ENCODE measurements around the gene CAPN12. TPM values are rescaled to one million over a fixed set of nuclear protein-coding genes. Genes with fewer than 3 reads are reported as not detected.
"Not testable (repeated sequence)": the region's sequence is repeated elsewhere in the genome, so short reads cannot be mapped to it uniquely, and the experiment has no call there.

The CAPN12 gene
- total and polyA plus RNA-seq, 4 donors, result 2.0 to 17.8 (median 6.0) TPM

DNA sequence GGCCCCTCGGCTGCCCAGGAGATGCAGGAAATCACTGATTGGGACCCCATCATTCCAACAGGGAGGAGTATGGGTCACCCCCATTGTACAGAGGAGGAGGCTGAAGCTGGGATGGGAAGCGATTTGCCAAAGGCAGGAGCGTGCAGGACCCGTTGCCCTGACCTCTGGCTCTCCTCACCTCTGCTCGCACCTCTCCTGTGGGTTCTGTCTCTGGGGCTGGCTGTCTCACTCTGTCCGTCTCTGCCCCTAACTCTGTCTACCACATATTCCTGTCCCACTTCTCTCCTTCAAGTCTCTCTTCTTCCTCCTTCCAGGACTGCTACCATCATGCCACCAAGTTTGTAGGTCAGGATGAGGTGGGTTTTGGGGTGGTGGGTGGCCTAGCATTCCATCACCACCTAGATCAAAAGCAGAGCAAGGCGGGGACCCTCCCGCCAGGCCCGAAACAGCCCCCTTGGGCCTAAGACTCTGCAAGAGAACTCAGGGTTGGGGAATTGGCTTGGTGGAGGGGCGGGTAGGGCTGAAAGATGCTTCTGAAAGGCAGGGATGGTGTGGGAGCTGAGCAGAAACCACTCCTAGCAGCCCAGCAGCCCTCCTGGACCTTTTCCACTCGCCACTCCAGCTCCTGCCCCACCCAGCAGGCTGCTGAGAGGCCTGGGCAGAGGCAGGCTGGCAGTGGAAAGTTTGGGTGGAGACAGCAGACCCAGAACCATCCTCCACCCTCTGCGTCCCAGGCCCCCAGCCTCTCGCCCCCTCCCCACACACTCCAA is 30.1 kb upstream of the CAPN12 start:
- no peak overlapping the region for H3K9ac ChIP-seq (ENCODE audit: insufficient read depth in 1 of 2, low read length in 2 of 2)

GRCh38 chr19:38773469-38774177 is 29.3 kb upstream of the CAPN12 start, which contains the start of gene LGALS7:
LGALS7 (minus strand) TSS chr19:38773517; CDS start chr19:38773492, 25 bp downstream.
- H3K4me3 ChIP-seq, result no peak within 1 kb of the TSS
- ATAC-seq (ENCODE audit: insufficient read depth, low FRiP score) (no peak), DNase-seq (no peak)
- H3K4me1 ChIP-seq (ENCODE audit: control insufficient read depth in 5 of 5, insufficient read depth in 5 of 5, low read length in 5 of 5), result peaks cover 0 to 2% (median 0%) of the 10 kb centered on the region in 5 donors
- no peaks in the 10 kb centered on the region for H3K9me3 ChIP-seq (ENCODE audit: control insufficient read depth in 4 of 4, insufficient read depth in 3 of 4, low read length in 3 of 4)
- no peaks in the 10 kb centered on the region for H3K27me3 ChIP-seq (ENCODE audit: control insufficient read depth in 3 of 3, insufficient read depth in 3 of 3, low read length in 2 of 3)
- 84 to 85% methylated on average over 9 to 10 of the region's 14 CpGs for WGBS, 2 donors
- no peak for TF ChIP-seq CTCF (IDR thresholded peaks at IDR 0.05; ENCODE audit: control extremely low read depth, extremely low read depth)
- no peak within 1 kb of the TSS for H3K27ac ChIP-seq (ENCODE audit: low read depth in 1 of 2, low read length in 1 of 2)
- no peak within 1 kb of the TSS for H3K9ac ChIP-seq (ENCODE audit: insufficient read depth in 1 of 2, low read length in 2 of 2)
- H3K36me3 ChIP-seq (ENCODE audit: control insufficient read depth in 4 of 4, insufficient read depth in 4 of 4, low read length in 4 of 4), result no peaks in the 10 kb centered on the region

More for the DNA sequence above, 30.1 kb upstream of the CAPN12 start:
- Histone ChIP-seq H3K27ac (ENCODE audit: low read depth in 1 of 2, low read length in 1 of 2) (no peak overlapping the region), H3K9me3 (ENCODE audit: control insufficient read depth in 4 of 4, insufficient read depth in 3 of 4, low read length in 3 of 4) (no peaks in the 10 kb centered on the region), H3K36me3 (ENCODE audit: control insufficient read depth in 4 of 4, insufficient read depth in 4 of 4, low read length in 4 of 4) (no peaks in the 10 kb centered on the region), H3K4me1 (ENCODE audit: control insufficient read depth in 5 of 5, insufficient read depth in 5 of 5, low read length in 5 of 5) (peaks cover 0 to 2% (median 0%) of the 10 kb centered on the region in 5 donors), H3K27me3 (ENCODE audit: control insufficient read depth in 3 of 3, insufficient read depth in 3 of 3, low read length in 2 of 3) (no peaks in the 10 kb centered on the region), H3K4me3 (no peak overlapping the region)
- no peak for ATAC-seq (ENCODE audit: insufficient read depth, low FRiP score)
- no peak for DNase-seq
- WGBS, 2 donors, result 79 to 83% methylated on average over 13 of the region's 13 CpGs
- TF ChIP-seq CTCF (IDR thresholded peaks at IDR 0.05; ENCODE audit: control extremely low read depth, extremely low read depth), result no peak

GRCh38 chr19:38771569-38771968 is 27.3 kb upstream of the CAPN12 start:
- DNase-seq; H3K27me3 ChIP-seq (ENCODE audit: control insufficient read depth in 3 of 3, insufficient read depth in 3 of 3, low read length in 2 of 3); H3K4me3 ChIP-seq; H3K27ac ChIP-seq (ENCODE audit: low read depth in 1 of 2, low read length in 1 of 2); H3K4me1 ChIP-seq (ENCODE audit: control insufficient read depth in 5 of 5, insufficient read depth in 5 of 5, low read length in 5 of 5); H3K9ac ChIP-seq (ENCODE audit: insufficient read depth in 1 of 2, low read length in 2 of 2); H3K36me3 ChIP-seq (ENCODE audit: control insufficient read depth in 4 of 4, insufficient read depth in 4 of 4, low read length in 4 of 4); H3K9me3 ChIP-seq (ENCODE audit: control insufficient read depth in 4 of 4, insufficient read depth in 3 of 4, low read length in 3 of 4); ATAC-seq (ENCODE audit: insufficient read depth, low FRiP score): not testable (repeated sequence)
- WGBS, 2 donors, result 71 to 82% methylated on average over 3 to 7 of the region's 30 CpGs

- peak; percentile 80 for ATAC-seq (ENCODE audit: insufficient read depth, low FRiP score)
- H3K4me1 ChIP-seq (ENCODE audit: control insufficient read depth in 5 of 5, insufficient read depth in 5 of 5, low read length in 5 of 5); DNase-seq; H3K4me3 ChIP-seq; H3K27me3 ChIP-seq (ENCODE audit: control insufficient read depth in 3 of 3, insufficient read depth in 3 of 3, low read length in 2 of 3); H3K9me3 ChIP-seq (ENCODE audit: control insufficient read depth in 4 of 4, insufficient read depth in 3 of 4, low read length in 3 of 4); H3K36me3 ChIP-seq (ENCODE audit: control insufficient read depth in 4 of 4, insufficient read depth in 4 of 4, low read length in 4 of 4); H3K9ac ChIP-seq (ENCODE audit: insufficient read depth in 1 of 2, low read length in 2 of 2); H3K27ac ChIP-seq (ENCODE audit: low read depth in 1 of 2, low read length in 1 of 2): not testable (repeated sequence)
- 17 to 34% methylated on average over 1 of the region's 22 CpGs for WGBS, 2 donors
These were observed 26.6 kb upstream of the CAPN12 start for GRCh38 chr19:38770949-38771275.

GRCh38 chr19:38770228-38770948 is 26.1 kb upstream of the CAPN12 start:
- peak; percentile 27 for ATAC-seq (ENCODE audit: insufficient read depth, low FRiP score)
- WGBS, 2 donors, result 4 to 9% methylated on average over 14 to 27 of the region's 58 CpGs
- H3K9ac ChIP-seq (ENCODE audit: insufficient read depth in 1 of 2, low read length in 2 of 2), result not testable (repeated sequence)

More at GRCh38 chr19:38770228-38770948, 26.1 kb upstream of the CAPN12 start:
- not testable (repeated sequence) for H3K27me3 ChIP-seq (ENCODE audit: control insufficient read depth in 3 of 3, insufficient read depth in 3 of 3, low read length in 2 of 3); H3K9me3 ChIP-seq (ENCODE audit: control insufficient read depth in 4 of 4, insufficient read depth in 3 of 4, low read length in 3 of 4); H3K36me3 ChIP-seq (ENCODE audit: control insufficient read depth in 4 of 4, insufficient read depth in 4 of 4, low read length in 4 of 4); DNase-seq; H3K4me1 ChIP-seq (ENCODE audit: control insufficient read depth in 5 of 5, insufficient read depth in 5 of 5, low read length in 5 of 5)
- Histone ChIP-seq H3K27ac (ENCODE audit: low read depth in 1 of 2, low read length in 1 of 2) (peak overlapping the region in 1 of 2 donors; percentile 56), H3K4me3 (peak overlapping the region; percentile 8)

Measured in lung (tissue), 12 donors.